Right lobe of liver (tissue), 4 donors: ENCODE measurements around the gene PAX3.

Experiments
- CTCF ChIP-seq, 4 donors: fragments of 200-600 bp in 3 of 4; fragments of 450-650 bp in 1 of 4; IDR thresholded peaks; one replicate each; pipeline versions ENCODE4 v1.5.1 to v1.8.0; 2016 to 2022; ENCODE audit warnings: antibody characterized with exemption in 4 of 4, mild to moderate bottlenecking in 2 of 4
- POLR2A ChIP-seq: fragments of 450-650 bp; IDR thresholded peaks from one replicate; pipeline ENCODE4 v1.6.1; 2017; ENCODE audit warnings: antibody characterized with exemption, mild to moderate bottlenecking
- donor health status: DM: no; HTN: no; CAD: no.
- donor health status: DM: no; HTN: no; CAD: no.
- donor health status: DM: no; HTN: yes; CAD: no.

GRCh38 chr2:222248256-222248655 lies 50.5 kb downstream of the PAX3 start:
- TF ChIP-seq CTCF (IDR thresholded peaks at IDR 0.05) (no peak), POLR2A (no peak)
